HepG2 (cell line): ENCODE data around the gene UTRN. TPM values are rescaled to one million over a fixed set of nuclear protein-coding genes. Genes with fewer than 3 reads are reported as not detected.

Experiments used
- ATF7-NPFF ChIP-seq: sonication (generic); formaldehyde crosslinking; IDR thresholded peaks from 2 replicates; pipeline ENCODE4 v1.8.1; 2023; ENCODE audit warnings: mild to moderate bottlenecking, low read depth, missing genetic modification reagents, moderate library complexity
- FOSL2 ChIP-seq: sonication (generic); formaldehyde crosslinking; IDR thresholded peaks from 2 replicates; pipeline ENCODE4 v1.4.0; 2020; ENCODE audit warnings: missing genetic modification reagents
- FOXA1 ChIP-seq, 2 experiments: fragments of 450-650 bp in 1 of 2; sonication (generic) in 1 of 2; formaldehyde crosslinking in 1 of 2; IDR thresholded peaks; 2 replicates each; pipeline versions ENCODE4 v1.4.0 to v1.6.1; 2016 to 2020; ENCODE audit warnings: missing genetic modification reagents in 1 of 2
- YEATS2 ChIP-seq: sonication (generic); formaldehyde crosslinking; IDR thresholded peaks from 2 replicates; pipeline ENCODE4 v1.4.0; 2020; ENCODE audit warnings: missing genetic modification reagents, borderline replicate concordance
- ZNF329 ChIP-seq: sonication (generic); formaldehyde crosslinking; IDR thresholded peaks from 2 replicates; pipeline ENCODE4 v1.9.0; 2021; ENCODE audit warnings: low read depth, mild to moderate bottlenecking, missing genetic modification reagents
- ZNF703 ChIP-seq: sonication (generic); formaldehyde crosslinking; IDR thresholded peaks from 2 replicates; pipeline ENCODE4 v1.5.1; 2020; ENCODE audit warnings: missing genetic modification reagents, mild to moderate bottlenecking, moderate library complexity, borderline replicate concordance
- ZSCAN20 ChIP-seq: sonication (generic); formaldehyde crosslinking; IDR thresholded peaks from 2 replicates; pipeline ENCODE4 v1.4.0; 2020; ENCODE audit warnings: missing genetic modification reagents, mild to moderate bottlenecking, borderline replicate concordance
- polyA plus RNA-seq, 8 experiments: library from polyadenylated mRNA; depleted of rRNA in 3 of 8; stranded (reverse) in 7 of 8; unstranded in 1 of 8; fragments of >200 nt; fragmentation: Illumina TruSeq in 4 of 8; extraction: Trizol in 4 of 8; gene quantifications; 2 replicates each; pipeline versions ENCODE4 v1.2.1 to v1.2.3, GENCODE V29; 2011 to 2016; ENCODE audit warnings: low read depth in 4 of 8, missing spikeins in 1 of 8, mixed read lengths in 1 of 8; ENCODE audit not compliant: insufficient read depth in 1 of 8
- total RNA-seq, 5 experiments: library from RNA; depleted of rRNA; stranded (reverse); fragments of >200 nt; fragmentation: Illumina TruSeq; extraction: Trizol; gene quantifications; 2 replicates each; pipeline ENCODE4 v1.2.3, GENCODE V29; 2016; ENCODE audit warnings: low read depth in 1 of 5
- TF ChIP-seq, protein P1 (sequence below): sonication (generic); formaldehyde crosslinking; IDR thresholded peaks from 2 replicates; pipeline ENCODE4 v1.4.0; 2020; ENCODE audit warnings: mild to moderate bottlenecking, missing genetic modification reagents
- TF ChIP-seq, protein P2 (sequence below): sonication (generic); formaldehyde crosslinking; IDR thresholded peaks from 2 replicates; pipeline ENCODE4 v1.5.0; 2020; ENCODE audit warnings: missing genetic modification reagents
- TF ChIP-seq, protein P3 (sequence below): sonication (generic); formaldehyde crosslinking; conservative IDR thresholded peaks from 2 replicates; pipeline ENCODE4 v1.8.0; 2022; ENCODE audit warnings: mild to moderate bottlenecking, moderate library complexity, missing genetic modification reagents
- TF ChIP-seq, protein P4 (sequence below): IDR thresholded peaks from 2 replicates; pipeline ENCODE4 v1.4.0; 2020; ENCODE audit warnings: mild to moderate bottlenecking, missing genetic modification reagents
- TF ChIP-seq, protein P5 (sequence below): sonication (generic); formaldehyde crosslinking; IDR thresholded peaks from 2 replicates; pipeline ENCODE4 v1.4.0; 2020; ENCODE audit warnings: missing genetic modification reagents
- TF ChIP-seq, protein P6 (sequence below): sonication (generic); formaldehyde crosslinking; IDR thresholded peaks from 2 replicates; pipeline ENCODE4 v1.5.1; 2020; ENCODE audit warnings: missing genetic modification reagents, mild to moderate bottlenecking, borderline replicate concordance
- TF ChIP-seq, protein P7 (sequence below): sonication (generic); formaldehyde crosslinking; IDR thresholded peaks from 2 replicates; pipeline ENCODE4 v1.9.0; 2022; ENCODE audit warnings: missing genetic modification reagents, mild to moderate bottlenecking, borderline replicate concordance

UTRN gene
- total and polyA plus RNA-seq, 2 of the 13 experiments (the other 11 are each of a cell fraction or from before 2014, with no cell fraction given), result 102 to 116 TPM

DNA sequence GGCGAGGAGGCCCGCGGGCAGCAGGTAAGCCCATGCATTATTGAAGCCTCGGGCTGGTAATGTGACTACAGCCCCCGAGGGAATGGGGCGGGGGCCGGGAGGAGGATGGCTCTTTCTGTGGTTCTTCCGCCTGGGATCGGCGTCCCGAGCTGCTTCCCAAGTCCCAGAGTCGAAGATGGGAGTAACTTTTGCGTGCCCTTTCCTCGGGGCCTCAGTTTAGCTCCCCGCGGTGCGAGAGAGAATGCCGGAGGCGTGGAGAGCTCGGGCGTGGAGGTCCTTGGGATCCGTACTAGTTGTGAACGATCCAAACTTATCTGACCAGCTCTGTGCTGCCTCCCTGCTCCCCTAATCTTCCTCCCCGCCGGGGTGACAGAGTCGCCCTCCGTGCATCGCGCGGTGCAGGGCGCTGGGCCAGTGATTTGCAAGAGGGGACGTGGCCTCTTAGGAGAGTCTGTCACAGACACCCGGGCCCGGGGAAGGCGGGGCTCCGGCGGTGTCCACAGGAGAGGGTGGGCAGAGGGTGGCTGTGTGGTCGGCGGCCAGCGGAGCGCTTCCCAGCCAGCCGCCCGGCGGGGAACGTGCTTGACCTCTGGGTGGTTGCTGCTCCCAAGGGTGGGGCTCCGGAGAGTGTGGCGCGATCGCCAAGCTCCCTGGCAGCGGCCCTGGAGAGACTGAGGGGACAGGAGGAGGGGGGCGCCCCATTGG lies 815 bp downstream of the UTRN start (continued):
- TF ChIP-seq, protein P1, sequence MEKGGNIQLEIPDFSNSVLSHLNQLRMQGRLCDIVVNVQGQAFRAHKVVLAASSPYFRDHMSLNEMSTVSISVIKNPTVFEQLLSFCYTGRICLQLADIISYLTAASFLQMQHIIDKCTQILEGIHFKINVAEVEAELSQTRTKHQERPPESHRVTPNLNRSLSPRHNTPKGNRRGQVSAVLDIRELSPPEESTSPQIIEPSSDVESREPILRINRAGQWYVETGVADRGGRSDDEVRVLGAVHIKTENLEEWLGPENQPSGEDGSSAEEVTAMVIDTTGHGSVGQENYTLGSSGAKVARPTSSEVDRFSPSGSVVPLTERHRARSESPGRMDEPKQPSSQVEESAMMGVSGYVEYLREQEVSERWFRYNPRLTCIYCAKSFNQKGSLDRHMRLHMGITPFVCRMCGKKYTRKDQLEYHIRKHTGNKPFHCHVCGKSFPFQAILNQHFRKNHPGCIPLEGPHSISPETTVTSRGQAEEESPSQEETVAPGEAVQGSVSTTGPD, result peak; percentile 89
- TF ChIP-seq, protein P2, sequence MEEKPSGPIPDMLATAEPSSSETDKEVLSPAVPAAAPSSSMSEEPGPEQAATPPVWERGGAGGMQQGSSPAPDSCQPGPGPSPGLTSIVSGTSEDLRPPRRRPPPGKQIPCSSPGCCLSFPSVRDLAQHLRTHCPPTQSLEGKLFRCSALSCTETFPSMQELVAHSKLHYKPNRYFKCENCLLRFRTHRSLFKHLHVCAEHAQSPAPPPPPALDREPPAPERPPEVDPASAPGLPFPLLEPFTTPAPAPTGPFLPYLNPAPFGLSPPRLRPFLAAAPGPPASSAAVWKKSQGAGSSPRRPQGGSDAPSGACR (CRISPR knock-in tag), result 0 out of 2 replicates have a peak, but pooled peaks have one; percentile 37
- TF ChIP-seq ZNF703 (no peak), ATF7-NPFF (CRISPR knock-in tag) (peak; percentile 73), ZNF329 (peak; percentile 67; the same call in 1 of the 2 replicates), ZSCAN20 (CRISPR knock-in tag) (peak; percentile 78; the same call in 1 of the 2 replicates), FOSL2 (peak; percentile 5; the same call in 1 of the 2 replicates), FOXA1 (IDR thresholded peaks at IDR 0.05) (no peak), FOXA1 (CRISPR knock-in tag; IDR thresholded peaks at IDR 0.05) (peak; percentile 8; the same call in 1 of the 2 replicates), YEATS2 (CRISPR knock-in tag) (0 out of 2 replicates have a peak, but pooled peaks have one; percentile 2)
- TF ChIP-seq, protein P3, sequence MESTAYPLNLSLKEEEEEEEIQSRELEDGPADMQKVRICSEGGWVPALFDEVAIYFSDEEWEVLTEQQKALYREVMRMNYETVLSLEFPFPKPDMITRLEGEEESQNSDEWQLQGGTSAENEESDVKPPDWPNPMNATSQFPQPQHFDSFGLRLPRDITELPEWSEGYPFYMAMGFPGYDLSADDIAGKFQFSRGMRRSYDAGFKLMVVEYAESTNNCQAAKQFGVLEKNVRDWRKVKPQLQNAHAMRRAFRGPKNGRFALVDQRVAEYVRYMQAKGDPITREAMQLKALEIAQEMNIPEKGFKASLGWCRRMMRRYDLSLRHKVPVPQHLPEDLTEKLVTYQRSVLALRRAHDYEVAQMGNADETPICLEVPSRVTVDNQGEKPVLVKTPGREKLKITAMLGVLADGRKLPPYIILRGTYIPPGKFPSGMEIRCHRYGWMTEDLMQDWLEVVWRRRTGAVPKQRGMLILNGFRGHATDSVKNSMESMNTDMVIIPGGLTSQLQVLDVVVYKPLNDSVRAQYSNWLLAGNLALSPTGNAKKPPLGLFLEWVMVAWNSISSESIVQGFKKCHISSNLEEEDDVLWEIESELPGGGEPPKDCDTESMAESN, result peak; percentile 71
- TF ChIP-seq, protein P4, sequence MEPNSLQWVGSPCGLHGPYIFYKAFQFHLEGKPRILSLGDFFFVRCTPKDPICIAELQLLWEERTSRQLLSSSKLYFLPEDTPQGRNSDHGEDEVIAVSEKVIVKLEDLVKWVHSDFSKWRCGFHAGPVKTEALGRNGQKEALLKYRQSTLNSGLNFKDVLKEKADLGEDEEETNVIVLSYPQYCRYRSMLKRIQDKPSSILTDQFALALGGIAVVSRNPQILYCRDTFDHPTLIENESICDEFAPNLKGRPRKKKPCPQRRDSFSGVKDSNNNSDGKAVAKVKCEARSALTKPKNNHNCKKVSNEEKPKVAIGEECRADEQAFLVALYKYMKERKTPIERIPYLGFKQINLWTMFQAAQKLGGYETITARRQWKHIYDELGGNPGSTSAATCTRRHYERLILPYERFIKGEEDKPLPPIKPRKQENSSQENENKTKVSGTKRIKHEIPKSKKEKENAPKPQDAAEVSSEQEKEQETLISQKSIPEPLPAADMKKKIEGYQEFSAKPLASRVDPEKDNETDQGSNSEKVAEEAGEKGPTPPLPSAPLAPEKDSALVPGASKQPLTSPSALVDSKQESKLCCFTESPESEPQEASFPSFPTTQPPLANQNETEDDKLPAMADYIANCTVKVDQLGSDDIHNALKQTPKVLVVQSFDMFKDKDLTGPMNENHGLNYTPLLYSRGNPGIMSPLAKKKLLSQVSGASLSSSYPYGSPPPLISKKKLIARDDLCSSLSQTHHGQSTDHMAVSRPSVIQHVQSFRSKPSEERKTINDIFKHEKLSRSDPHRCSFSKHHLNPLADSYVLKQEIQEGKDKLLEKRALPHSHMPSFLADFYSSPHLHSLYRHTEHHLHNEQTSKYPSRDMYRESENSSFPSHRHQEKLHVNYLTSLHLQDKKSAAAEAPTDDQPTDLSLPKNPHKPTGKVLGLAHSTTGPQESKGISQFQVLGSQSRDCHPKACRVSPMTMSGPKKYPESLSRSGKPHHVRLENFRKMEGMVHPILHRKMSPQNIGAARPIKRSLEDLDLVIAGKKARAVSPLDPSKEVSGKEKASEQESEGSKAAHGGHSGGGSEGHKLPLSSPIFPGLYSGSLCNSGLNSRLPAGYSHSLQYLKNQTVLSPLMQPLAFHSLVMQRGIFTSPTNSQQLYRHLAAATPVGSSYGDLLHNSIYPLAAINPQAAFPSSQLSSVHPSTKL (CRISPR knock-in tag), result peak; percentile 70
- TF ChIP-seq, protein P5, sequence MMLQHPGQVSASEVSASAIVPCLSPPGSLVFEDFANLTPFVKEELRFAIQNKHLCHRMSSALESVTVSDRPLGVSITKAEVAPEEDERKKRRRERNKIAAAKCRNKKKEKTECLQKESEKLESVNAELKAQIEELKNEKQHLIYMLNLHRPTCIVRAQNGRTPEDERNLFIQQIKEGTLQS (CRISPR knock-in tag), result peak; percentile 14; the same call in 1 of the 2 replicates
- TF ChIP-seq, protein P6, sequence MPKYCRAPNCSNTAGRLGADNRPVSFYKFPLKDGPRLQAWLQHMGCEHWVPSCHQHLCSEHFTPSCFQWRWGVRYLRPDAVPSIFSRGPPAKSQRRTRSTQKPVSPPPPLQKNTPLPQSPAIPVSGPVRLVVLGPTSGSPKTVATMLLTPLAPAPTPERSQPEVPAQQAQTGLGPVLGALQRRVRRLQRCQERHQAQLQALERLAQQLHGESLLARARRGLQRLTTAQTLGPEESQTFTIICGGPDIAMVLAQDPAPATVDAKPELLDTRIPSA, result peak; percentile 29; the same call in 1 of the 2 replicates
- TF ChIP-seq, protein P7, sequence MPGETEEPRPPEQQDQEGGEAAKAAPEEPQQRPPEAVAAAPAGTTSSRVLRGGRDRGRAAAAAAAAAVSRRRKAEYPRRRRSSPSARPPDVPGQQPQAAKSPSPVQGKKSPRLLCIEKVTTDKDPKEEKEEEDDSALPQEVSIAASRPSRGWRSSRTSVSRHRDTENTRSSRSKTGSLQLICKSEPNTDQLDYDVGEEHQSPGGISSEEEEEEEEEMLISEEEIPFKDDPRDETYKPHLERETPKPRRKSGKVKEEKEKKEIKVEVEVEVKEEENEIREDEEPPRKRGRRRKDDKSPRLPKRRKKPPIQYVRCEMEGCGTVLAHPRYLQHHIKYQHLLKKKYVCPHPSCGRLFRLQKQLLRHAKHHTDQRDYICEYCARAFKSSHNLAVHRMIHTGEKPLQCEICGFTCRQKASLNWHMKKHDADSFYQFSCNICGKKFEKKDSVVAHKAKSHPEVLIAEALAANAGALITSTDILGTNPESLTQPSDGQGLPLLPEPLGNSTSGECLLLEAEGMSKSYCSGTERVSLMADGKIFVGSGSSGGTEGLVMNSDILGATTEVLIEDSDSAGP (CRISPR knock-in tag), result peak; percentile 78
